Liver (tissue), 3 donors: ENCODE data around the gene TMEFF1.

Experiments used
- CTCF ChIP-seq: fragments of 150-350 bp; IDR thresholded peaks from 2 replicates; pipeline ENCODE4 v1.5.1; 2017; ENCODE audit warnings: improper control_type of control experiment, low read depth, low read length; ENCODE audit not compliant: missing input control
- MAX ChIP-seq: IDR thresholded peaks from 2 replicates; pipeline ENCODE4 v1.6.1; 2016; ENCODE audit warnings: antibody characterized with exemption
- RAD21 ChIP-seq, 2 donors: IDR thresholded peaks; 2 replicates each; pipeline ENCODE4 v1.6.1; 2016; ENCODE audit warnings: antibody characterized with exemption in 2 of 2, mild to moderate bottlenecking in 2 of 2
- REST ChIP-seq: IDR thresholded peaks from 2 replicates; pipeline ENCODE4 v1.6.1; 2016; ENCODE audit warnings: antibody characterized with exemption, mild to moderate bottlenecking
- RXRA ChIP-seq, 2 donors: IDR thresholded peaks; 2 replicates each; pipeline ENCODE4 v1.6.1; 2017 to 2018; ENCODE audit warnings: antibody characterized with exemption in 2 of 2, mild to moderate bottlenecking in 1 of 2
- donor health status: healthy.
- donor health status: healthy.

- no peak for TF ChIP-seq RAD21 (IDR thresholded peaks at IDR 0.05)
- no peak for TF ChIP-seq REST
- no peak for TF ChIP-seq MAX
- TF ChIP-seq CTCF = no peak
- TF ChIP-seq RXRA (IDR thresholded peaks at IDR 0.05) = no peak
Measured at GRCh38 chr9:100430286-100430940, 42.5 kb upstream of the TMEFF1 start.
